Hypothalamus (tissue), 51 donors: ENCODE data around the gene SSBP3.
"Not testable (repeated sequence)": the region's sequence is repeated elsewhere in the genome, so short reads cannot be mapped to it uniquely, and the experiment has no call there.

ENCODE experiments used
- DNase-seq, 51 donors: peaks; one replicate each; lab custom pipeline; 2025; lab: John Stamatoyannopoulos, UW

The SSBP3 gene

GRCh38 chr1:54207896-54208295 lies 198.3 kb downstream of the SSBP3 start:
- not testable (repeated sequence) for DNase-seq

GRCh38 chr1:54207287-54207686 lies 198.9 kb downstream of the SSBP3 start:
- DNase-seq = no peak

- no peak for DNase-seq
Measured at GRCh38 chr1:54204199-54204598, 202.0 kb downstream of the SSBP3 start.

GRCh38 chr1:54200519-54200997 lies 205.6 kb downstream of the SSBP3 start:
- peak in 2 of 51 donors; percentile 42 to 62 for DNase-seq

- peak; percentile 34 to 96 (median 86) for DNase-seq
Measured at GRCh38 chr1:54199765-54200518, 206.3 kb downstream of the SSBP3 start, which contains the start of the genes CYB5RL and MRPL37. Gene CYB5RL (minus strand): TSS chr1:54200030. CDS start chr1:54195616, 4,414 bp downstream. Gene MRPL37 (plus strand): TSS chr1:54200167. CDS start chr1:54200244, 77 bp downstream.

GRCh38 chr1:54199151-54199764 lies 206.9 kb downstream of the SSBP3 start:
- DNase-seq = peak in 5 of 51 donors; percentile 24 to 55 (median 46)

- no peak for DNase-seq
Measured at GRCh38 chr1:54193453-54193852, 212.7 kb downstream of the SSBP3 start.

- DNase-seq = no peak
Measured at GRCh38 chr1:54191525-54191924, 214.7 kb downstream of the SSBP3 start.

- no peak for DNase-seq
Measured at GRCh38 chr1:54190526-54190925, 215.7 kb downstream of the SSBP3 start.

- no peak for DNase-seq
Measured at GRCh38 chr1:54188291-54188690, 217.9 kb downstream of the SSBP3 start.

GRCh38 chr1:54186056-54186455 lies 220.1 kb downstream of the SSBP3 start:
- no peak for DNase-seq

- no peak for DNase-seq
Measured at GRCh38 chr1:54180701-54181360, 225.4 kb downstream of the SSBP3 start.

GRCh38 chr1:54178296-54179070 lies 227.7 kb downstream of the SSBP3 start:
- no peak for DNase-seq

- no peak for DNase-seq
Measured at GRCh38 chr1:54177726-54178125, 228.5 kb downstream of the SSBP3 start.

- DNase-seq = no peak
Measured at GRCh38 chr1:54176621-54177327, 229.4 kb downstream of the SSBP3 start.
